Mesenteric fat pad (tissue), 1 donor: ENCODE measurements around the gene SPOCD1. TPM values are rescaled to one million over a fixed set of nuclear protein-coding genes. Genes with fewer than 3 reads are reported as not detected.

Source experiments
- DNase-seq: peaks from one replicate; pipeline ENCODE4 v3.0.0-alpha.2; 2020; ENCODE audit warnings: low spot score
- long read RNA-seq: library from polyadenylated mRNA; unstranded; transcript quantifications from one replicate; pipeline ENCODE4 v2.0.0, GENCODE V29; 2020
- total RNA-seq: library from RNA; stranded (reverse); fragmentation: NEBNext Ultra II Directional; extraction: Animal tissue kit (Norgen Biotek cat#: 25700); gene quantifications from one replicate; pipeline ENCODE4 v1.2.1, GENCODE V29; 2021
- donor health status: DM: yes; HTN: yes; CAD: no.

The SPOCD1 gene
- total RNA-seq = 9.5 TPM
- long read RNA-seq, partial matches to known transcripts = 2 of 7 reads
- long read RNA-seq, other reads (novel, unspliced or antisense) = 4 of 7 reads

GRCh38 chr1:31815752-31816500 lies at the start of gene SPOCD1:
SPOCD1 (minus strand) TSS chr1:31816022; CDS start chr1:31815333, 689 bp downstream.
- peak; percentile 91 for DNase-seq

- peak; percentile 14 for DNase-seq
These were observed 46.2 kb upstream of the SPOCD1 start for GRCh38 chr1:31862071-31862470.

GRCh38 chr1:31861346-31861745 lies 45.5 kb upstream of the SPOCD1 start:
- no peak for DNase-seq

DNA sequence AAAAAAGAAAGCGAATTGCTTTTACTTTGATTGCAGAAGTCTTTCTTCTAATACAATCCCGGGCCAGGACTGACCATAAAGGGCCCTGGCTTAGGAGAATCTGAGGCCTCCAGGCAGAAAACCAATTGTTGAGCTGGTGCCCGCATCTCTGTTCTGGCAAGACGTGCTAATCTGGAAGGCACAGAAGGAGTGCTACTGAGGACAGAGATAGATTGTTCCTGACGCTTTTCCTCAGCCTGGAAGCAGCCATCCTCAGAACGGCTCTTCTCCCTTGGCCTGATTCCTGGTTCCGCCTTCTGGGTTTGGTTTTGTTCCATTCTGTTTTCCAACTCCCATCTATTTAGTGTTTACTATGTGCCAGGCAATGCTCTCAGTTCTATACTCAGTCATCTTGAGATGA lies 44.8 kb upstream of the SPOCD1 start:
- peak; percentile 9 for DNase-seq

- peak; percentile 6 for DNase-seq
These were observed 43.9 kb upstream of the SPOCD1 start for GRCh38 chr1:31859719-31860118.

DNA sequence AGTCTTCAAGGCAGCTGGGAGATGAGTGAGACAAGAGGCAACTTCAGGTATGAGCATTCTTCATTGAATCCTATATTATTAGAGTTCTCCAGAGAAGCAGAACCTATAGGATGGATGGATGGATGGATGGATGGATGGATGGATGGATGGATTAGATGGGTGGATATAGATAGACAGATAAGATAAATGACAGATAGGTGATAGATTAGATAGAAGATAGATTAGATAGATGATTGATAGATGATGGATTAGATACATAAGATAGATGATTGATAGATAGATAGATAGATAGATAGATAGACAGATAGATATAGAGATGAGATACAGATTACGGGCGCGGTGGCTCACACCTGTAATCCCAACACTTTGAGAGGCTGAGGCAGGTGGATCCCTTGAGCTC lies 43.2 kb upstream of the SPOCD1 start:
- DNase-seq = no peak

GRCh38 chr1:31857863-31858262 lies 42.0 kb upstream of the SPOCD1 start:
- peak; percentile 43 for DNase-seq

GRCh38 chr1:31856140-31856539 lies 40.3 kb upstream of the SPOCD1 start:
- DNase-seq = peak; percentile 11

DNA sequence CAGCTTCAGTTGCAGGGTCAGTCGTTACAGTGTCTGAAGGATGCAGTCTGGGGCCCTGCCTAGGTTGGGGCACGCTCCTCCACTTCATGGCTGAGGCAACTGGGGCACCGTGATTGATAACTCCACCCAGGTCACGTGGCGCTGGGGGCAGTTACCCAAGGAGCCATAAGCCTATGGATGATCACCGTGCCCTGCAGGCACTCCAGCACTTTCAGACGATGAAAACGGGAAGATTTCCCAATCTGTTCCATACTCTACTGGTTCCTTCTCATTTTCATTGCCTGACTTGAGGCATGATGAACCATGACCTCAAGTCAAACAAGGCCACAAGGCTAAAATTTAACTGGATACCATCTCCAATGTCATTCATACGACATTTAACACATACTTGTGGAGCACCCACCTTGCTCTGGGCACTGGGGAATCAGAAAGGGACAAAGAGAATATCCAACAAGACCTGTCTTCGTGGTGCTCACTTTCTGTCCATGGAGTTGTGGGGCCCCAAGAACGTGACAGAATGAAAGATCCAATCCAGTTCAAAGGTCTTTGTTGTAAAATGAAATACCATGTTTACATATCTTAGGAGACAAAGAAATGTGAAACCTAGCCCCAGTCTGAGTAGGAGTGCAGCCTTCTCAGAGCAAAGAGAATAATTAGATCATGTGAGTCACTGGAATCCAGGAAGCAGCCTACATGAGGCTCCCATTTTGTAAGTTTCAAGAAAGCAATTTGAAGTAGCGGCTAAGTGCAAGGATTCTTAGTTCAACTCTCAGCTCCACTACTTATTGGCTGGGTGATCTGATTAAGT lies 39.4 kb upstream of the SPOCD1 start:
- DNase-seq = no peak

DNA sequence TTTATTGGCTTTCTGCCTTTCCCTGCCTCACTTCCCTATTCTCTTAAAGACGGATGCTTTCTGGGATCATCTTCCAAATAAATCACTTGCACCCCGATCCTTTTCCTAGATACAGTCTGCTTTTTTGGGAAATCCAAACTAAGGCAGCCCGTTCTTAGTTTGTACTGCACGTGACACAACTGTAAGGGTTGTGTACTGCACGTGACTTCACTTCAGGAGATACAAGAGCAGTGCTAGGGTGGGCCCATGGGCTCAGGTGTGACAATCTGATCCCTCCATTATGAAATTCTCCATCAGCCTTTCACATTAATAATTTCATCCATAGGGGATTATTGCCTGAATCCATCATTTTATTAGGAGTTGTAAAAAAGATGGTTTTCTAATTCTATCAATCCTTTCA lies 33.8 kb upstream of the SPOCD1 start:
- no peak for DNase-seq

GRCh38 chr1:31848381-31848897 lies 32.6 kb upstream of the SPOCD1 start:
- DNase-seq = no peak

DNA sequence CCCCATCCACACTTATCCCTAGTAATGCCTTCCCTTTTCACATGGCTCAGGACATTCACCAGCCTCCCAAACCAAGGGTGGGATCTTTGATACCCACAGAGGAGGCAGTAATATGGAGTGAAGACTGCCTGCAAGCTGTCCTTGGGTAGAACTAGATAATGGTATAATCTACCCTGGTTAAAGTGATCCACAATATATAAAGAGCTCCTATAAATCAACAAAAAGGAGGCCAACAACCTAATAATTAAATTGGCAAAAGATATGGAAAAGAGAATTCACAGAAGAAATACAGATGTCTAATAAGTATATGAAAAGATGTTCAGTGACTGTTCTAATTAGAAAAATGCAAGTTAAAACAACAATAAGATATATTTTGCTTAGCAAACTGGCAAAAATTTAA lies 30.7 kb upstream of the SPOCD1 start:
- no peak for DNase-seq

- DNase-seq = no peak
These were observed 27.7 kb upstream of the SPOCD1 start for GRCh38 chr1:31843506-31843905.

DNA sequence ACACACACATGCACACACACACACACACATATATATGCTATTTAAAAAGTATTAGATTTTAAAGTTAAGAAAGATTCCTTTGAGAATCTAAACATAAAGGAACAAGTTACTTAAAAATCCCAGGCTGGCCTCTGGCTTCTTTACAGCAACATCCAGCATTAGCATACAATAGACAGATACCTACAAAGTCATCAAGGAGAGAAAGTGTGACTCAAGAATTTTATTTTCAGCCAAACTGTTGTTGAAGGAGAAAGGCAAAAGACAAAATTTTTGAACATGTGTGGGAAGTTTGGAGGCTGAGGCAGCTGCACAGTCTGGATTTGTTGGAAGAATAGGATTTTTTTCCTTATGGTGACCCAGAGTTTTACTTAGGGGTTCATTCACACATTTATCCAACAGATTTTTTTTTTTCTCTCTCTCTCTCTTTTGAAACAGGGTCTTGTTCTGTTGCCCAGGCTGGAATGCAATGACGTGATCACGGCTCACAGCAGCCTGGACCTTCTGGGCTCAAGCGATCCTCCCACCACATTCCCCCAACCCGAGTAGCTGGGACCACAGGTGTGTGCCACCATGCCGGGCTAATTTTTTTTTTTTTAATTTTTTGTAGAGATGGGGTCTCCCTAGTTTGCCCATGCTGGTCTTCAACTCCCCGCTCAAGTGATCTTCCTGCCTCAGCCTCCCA lies 24.0 kb upstream of the SPOCD1 start:
- peak; percentile 22 for DNase-seq

DNA sequence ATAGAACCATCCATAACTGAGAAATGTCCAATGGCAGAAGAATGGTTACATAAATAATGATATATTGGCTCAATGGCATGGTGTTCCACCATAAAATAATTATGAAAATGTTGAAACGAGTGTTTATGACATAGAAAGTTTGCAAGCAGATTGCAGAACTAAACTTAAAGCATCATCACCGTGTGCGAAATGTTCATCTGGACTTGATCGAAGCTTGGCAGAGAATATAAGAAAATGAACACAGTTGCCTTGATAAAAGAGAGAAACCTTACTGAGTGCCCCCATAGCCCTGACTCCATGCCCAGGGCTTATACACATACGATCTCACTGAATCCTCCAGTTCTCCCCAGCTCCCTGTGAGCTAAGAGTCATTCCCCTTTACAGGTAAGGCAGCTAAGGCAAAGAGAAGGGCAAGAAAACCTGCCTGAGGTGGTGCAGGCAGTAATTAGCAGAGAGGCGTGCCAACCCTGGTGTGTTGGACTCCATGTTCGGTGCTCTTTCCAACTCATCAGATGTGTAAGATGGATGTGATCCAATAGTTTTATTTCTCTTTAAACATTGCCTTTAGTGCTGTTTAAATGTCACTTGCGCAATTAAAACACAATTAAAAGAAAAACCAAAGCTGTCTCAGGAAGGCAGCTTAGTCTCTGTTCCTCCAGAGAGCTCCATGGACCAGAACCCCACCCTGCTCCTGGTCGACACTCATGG lies 21.8 kb upstream of the SPOCD1 start:
- DNase-seq = peak; percentile 24

DNA sequence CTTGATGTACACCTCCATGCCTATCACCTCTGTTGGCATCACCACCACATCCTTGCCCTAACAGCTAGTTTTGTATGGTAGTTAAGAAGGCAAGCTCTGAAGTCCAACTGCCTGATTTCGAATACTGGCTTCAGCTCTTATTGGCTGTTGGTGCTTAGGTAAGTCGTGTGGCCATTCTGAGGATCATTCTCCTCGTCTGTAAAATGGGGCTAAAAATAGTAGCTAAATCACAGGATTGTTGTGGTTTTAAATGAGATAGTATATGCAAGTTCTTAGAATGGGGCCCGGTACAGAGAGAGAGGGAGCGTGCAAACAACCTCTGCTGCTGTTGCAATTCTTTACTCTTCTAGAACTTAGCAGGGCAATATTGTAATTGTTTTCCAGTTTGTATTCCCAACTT lies 20.8 kb upstream of the SPOCD1 start:
- no peak for DNase-seq

DNA sequence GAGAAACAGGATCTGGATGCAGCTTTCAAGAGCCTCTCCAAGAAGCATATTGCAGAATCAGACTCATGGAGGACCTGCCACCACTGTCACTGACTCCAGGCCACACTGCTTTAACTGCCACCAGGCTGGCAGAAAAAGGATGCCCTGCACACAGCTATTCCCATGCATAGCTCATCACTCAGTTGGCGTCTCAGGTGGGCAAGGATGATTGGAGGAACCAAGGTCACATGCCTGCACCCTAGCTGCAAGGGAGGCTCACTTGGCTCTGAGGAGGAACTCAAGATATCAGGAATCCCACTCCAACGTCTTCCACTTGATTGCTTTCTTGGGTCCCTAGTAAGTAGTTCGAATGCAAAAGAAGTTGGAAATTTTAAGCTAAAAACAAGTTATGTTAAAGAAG lies 19.6 kb upstream of the SPOCD1 start:
- DNase-seq = peak; percentile 39

GRCh38 chr1:31834501-31834900 lies 18.7 kb upstream of the SPOCD1 start:
- DNase-seq = peak; percentile 59

DNA sequence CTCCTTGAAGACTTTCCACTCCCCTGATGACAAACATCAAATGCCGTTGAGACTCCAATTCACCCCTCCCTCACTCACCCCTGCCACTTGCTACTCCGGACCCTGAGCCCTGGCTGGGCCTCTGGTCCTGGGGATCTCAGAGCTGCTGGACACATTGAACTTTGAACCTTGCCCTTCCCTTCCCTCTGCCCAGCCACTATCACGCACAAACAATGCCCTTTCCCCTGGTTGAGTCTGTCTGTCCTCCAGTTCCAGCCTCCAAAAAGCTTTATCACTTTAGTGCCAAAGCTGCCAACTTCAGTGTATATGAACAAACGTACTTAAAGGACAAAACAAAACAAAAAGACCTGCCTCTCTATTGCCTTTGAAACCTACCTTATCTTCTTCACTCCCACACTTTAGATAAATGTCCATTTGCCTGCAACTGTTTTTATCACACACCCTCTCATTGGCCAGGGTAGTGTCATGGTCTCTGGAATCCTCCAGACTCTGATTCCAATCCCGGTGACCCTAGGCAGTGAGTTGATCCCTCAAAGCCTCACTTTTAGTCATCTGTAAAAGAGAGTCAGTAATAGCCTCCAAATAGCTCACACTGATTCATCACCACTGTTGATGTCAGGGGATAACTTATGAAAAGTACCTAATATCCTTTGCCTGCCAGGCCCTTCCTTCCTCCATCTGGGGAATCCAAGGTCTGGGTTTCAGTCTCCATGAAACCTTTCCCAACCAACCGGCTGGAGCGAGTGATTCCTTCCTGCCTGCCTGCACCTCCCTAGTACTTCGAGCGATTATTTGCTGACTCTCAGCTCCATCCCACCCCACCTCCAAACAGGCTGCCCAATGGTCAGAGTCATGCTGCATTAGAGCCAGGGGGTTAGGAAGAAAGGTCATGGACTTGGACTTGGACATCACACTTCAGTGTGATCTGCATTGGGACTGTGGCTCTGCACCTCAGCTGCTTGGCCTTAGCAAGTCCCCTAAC lies 15.9 kb upstream of the SPOCD1 start:
- DNase-seq = peak; percentile 74

DNA sequence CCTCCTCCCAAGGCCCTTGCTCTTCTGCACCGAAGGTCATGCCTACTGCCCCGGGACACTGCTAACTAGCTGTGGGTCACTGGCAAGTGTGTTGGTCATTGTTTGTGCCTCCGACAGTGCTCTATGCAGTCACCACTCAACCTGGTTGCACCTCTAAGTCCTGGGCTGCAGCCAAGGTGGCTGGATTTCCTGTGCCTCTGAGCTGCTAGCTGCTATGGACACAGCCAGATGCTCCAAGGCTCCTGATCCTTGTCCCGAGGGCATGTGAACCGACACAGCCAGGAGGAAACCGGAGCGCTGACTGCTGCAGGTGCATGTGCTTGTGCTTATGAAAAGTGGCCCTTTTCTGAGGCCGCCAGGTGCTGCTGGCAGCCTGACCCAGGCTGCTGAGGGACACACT lies 14.7 kb upstream of the SPOCD1 start:
- peak; percentile 80 for DNase-seq
